BLaER1 treated with 17β-estradiol and CSF1 and Interleukin-3, amounts not matched to agents 10 nM and 100 nM (cell line): ENCODE measurements around the gene NUP133.
"Not testable (repeated sequence)": the region's sequence is repeated elsewhere in the genome, so short reads cannot be mapped to it uniquely, and the experiment has no call there.

ENCODE experiments used
- H3K27ac ChIP-seq, 11 experiments: shearing (Covaris generic); formaldehyde crosslinking; 2 replicates each; pipeline ENCODE4 v1.8.1; 2022
- H3K27me3 ChIP-seq, 11 experiments: shearing (Covaris generic); formaldehyde crosslinking; 2 replicates each; pipeline ENCODE4 v1.8.1; 2022
- H3K36me3 ChIP-seq, 11 experiments: shearing (Covaris generic); formaldehyde crosslinking; 2 replicates each; pipeline ENCODE4 v1.8.1; 2022
- H3K4me1 ChIP-seq, 10 experiments: shearing (Covaris generic); formaldehyde crosslinking; 2 replicates each; pipeline ENCODE4 v1.8.1; 2022
- H3K4me2 ChIP-seq, 11 experiments: shearing (Covaris generic); formaldehyde crosslinking; 2 replicates each; pipeline ENCODE4 v1.8.1; 2022
- H3K4me3 ChIP-seq, 10 experiments: shearing (Covaris generic); formaldehyde crosslinking; 2 replicates each; pipeline ENCODE4 v1.8.1; 2022
- H3K9ac ChIP-seq, 11 experiments: shearing (Covaris generic); formaldehyde crosslinking; 2 replicates each; pipeline ENCODE4 v1.8.1; 2022
- H3K9me3 ChIP-seq, 11 experiments: shearing (Covaris generic); formaldehyde crosslinking; replicated peaks in 1 of 11; 2 replicates each; pipeline ENCODE4 v1.8.1; 2022
- H4K20me1 ChIP-seq, 11 experiments: shearing (Covaris generic); formaldehyde crosslinking; 2 replicates each; pipeline ENCODE4 v1.8.1; 2022
- Cebpa-rat ChIP-seq, 11 experiments: shearing (Covaris generic); IDR thresholded peaks; 2 replicates each; pipeline ENCODE4 v1.8.1; 2022

NUP133 gene

DNA sequence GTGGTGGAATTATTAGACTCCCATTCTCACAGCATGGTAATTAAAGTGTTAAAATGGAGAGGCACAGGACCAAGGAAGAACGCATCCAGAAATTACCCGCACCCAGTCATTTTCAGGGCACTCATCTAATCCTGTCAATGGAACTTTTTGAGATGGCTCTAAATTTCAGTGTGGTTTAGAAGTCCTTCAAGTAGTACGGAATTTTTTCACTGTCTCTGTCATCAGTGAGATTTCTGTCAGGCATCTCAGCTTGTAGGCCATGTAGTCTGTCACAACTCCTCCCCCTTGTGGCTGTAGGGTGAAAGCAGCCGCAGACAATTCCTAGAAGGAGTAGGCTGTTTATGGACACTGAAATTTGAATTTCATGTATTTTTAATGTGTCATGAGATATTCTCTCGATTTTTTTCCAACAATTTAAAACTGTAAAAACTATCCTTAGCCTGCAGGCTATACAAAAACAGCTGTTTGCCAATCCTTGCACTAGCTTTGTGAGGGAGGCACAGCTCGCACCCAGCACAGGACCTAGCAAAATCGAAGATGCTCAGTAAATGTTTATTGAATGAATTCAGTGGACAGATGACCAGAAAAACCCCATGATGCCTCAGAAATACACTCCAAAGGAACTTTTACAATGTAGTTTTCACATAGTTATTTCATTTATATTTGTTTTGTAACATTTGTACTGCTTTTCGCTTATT is 6.6 kb upstream of the NUP133 start:
- H3K27me3 ChIP-seq: no peaks in the 10 kb centered on the region
- no peak overlapping the region for H3K4me3 ChIP-seq
- no peak overlapping the region for H3K4me2 ChIP-seq
- H4K20me1 ChIP-seq: no peaks in the 10 kb centered on the region
- H3K9me3 ChIP-seq: no peaks in the 10 kb centered on the region
- H3K9ac ChIP-seq: no peak overlapping the region
- peaks cover 3 to 29% (median 17%) of the 10 kb centered on the region in 11 experiments; a peak in 17 of 22 replicates for H3K36me3 ChIP-seq
- no peak overlapping the region for H3K27ac ChIP-seq
- H3K4me1 ChIP-seq: peaks cover under 1 to 7% (median 4%) of the 10 kb centered on the region in 10 experiments; a peak in 18 of 20 replicates
- no peak for TF ChIP-seq Cebpa-rat (IDR thresholded peaks at IDR 0.05)

DNA sequence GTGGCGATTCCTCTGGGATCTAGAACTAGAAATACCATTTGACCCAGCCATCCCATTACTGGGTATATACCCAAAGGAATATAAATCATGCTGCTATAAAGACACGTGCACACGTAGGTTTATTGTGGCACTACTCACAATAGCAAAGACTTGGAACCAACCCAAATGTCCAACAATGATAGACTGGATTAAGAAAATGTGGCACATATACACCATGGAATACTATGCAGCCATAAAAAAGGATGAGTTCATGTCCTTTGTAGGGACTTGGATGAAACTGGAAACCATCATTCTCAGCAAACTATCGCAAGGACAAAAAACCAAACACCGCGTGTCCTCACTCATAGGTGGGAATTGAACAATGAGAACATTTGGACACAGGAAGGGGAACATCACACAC is 3.5 kb upstream of the NUP133 start:
- not testable (repeated sequence) for H3K9me3 ChIP-seq, H4K20me1 ChIP-seq

GRCh38 chr1:229511201-229511600 is 3.1 kb upstream of the NUP133 start:
- not testable (repeated sequence) for H3K4me2 ChIP-seq, H3K27ac ChIP-seq, H3K27me3 ChIP-seq, H3K36me3 ChIP-seq, H3K4me3 ChIP-seq, H3K9ac ChIP-seq, H4K20me1 ChIP-seq, H3K9me3 ChIP-seq
- peaks cover 25 to 34% (median 30%) of the 10 kb centered on the region in 10 experiments for H3K4me1 ChIP-seq

More for the DNA sequence above, 3.5 kb upstream of the NUP133 start:
- H3K9ac ChIP-seq, H3K36me3 ChIP-seq, H3K4me2 ChIP-seq, H3K27ac ChIP-seq, H3K27me3 ChIP-seq, H3K4me3 ChIP-seq: not testable (repeated sequence)
- H3K4me1 ChIP-seq: peaks cover 21 to 29% (median 25%) of the 10 kb centered on the region in 10 experiments

- Histone ChIP-seq H3K4me1 (peaks cover 25 to 36% (median 30%) of the 10 kb centered on the region in 10 experiments), H4K20me1 (peaks cover 0 to 11% (median 0%) of the 10 kb centered on the region in 11 experiments; a peak in 4 of 22 replicates), H3K9ac (peak overlapping the region in 3 of 11 experiments; percentile 93 to 94 (median 93); a peak in 2 of 22 replicates), H3K27me3 (no peaks in the 10 kb centered on the region), H3K9me3 (no peaks in the 10 kb centered on the region), H3K4me3 (no peak overlapping the region), H3K4me2 (peak overlapping the region; percentile 69 to 91 (median 85); a peak in 20 of 22 replicates), H3K27ac (peak overlapping the region in 6 of 11 experiments; percentile 86 to 95 (median 90); a peak in 10 of 22 replicates), H3K36me3 (peaks cover 5 to 16% (median 10%) of the 10 kb centered on the region in 11 experiments; a peak in 18 of 22 replicates)
- TF ChIP-seq Cebpa-rat (IDR thresholded peaks at IDR 0.05): no peak
Measured at GRCh38 chr1:229509576-229509975, 1.4 kb upstream of the NUP133 start.

DNA sequence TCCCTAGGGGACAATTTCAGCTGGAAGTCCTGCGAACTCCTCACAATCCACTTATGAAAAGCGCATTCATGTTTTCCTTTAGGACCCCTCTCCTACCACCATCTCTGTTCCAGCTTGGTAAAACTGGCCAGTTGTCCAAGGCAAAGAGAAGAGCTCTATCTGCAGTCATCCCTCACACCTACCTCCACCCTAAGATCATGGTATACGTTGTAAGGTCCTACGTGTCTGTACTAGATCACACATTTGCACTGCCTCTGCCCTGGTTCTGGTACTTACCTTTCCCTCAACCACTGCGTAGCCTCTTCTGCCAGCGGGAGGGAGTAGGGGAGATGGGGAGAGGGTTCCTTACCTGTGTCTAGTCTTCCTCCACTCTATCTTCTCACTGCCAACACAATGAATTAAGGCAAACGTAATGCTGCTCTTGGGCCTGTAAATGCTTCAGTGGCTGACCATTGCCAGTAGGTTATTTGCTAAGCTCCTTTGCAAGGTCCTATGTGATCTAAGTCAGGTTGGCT is 739 bp upstream of the NUP133 start:
- peak overlapping the region; percentile 69 to 91 (median 85) for H3K4me2 ChIP-seq
- TF ChIP-seq Cebpa-rat (IDR thresholded peaks at IDR 0.05): no peak
- H3K27me3 ChIP-seq: no peaks in the 10 kb centered on the region
- peak overlapping the region; percentile 80 to 100 (median 91) for H3K4me3 ChIP-seq
- no peaks in the 10 kb centered on the region for H3K9me3 ChIP-seq
- H4K20me1 ChIP-seq: peaks cover 0 to 11% (median 0%) of the 10 kb centered on the region in 11 experiments; a peak in 4 of 22 replicates
- H3K4me1 ChIP-seq: peaks cover 25 to 36% (median 30%) of the 10 kb centered on the region in 10 experiments
- H3K36me3 ChIP-seq: peaks cover 9 to 23% (median 17%) of the 10 kb centered on the region in 11 experiments; a peak in 18 of 22 replicates
- H3K27ac ChIP-seq: peak overlapping the region; percentile 86 to 95 (median 91)
- H3K9ac ChIP-seq: peak overlapping the region; percentile 92 to 97 (median 93)

- Histone ChIP-seq H3K27me3 (no peaks in the 10 kb centered on the region), H3K4me3 (peak overlapping the region; percentile 80 to 100 (median 91)), H3K27ac (peak overlapping the region; percentile 86 to 95 (median 91)), H3K4me2 (peak overlapping the region; percentile 79 to 96 (median 90)), H3K9me3 (no peaks in the 10 kb centered on the region), H4K20me1 (peaks cover 0 to 12% (median 0%) of the 10 kb centered on the region in 11 experiments; a peak in 4 of 22 replicates), H3K9ac (peak overlapping the region; percentile 92 to 97 (median 93)), H3K4me1 (peaks cover 25 to 36% (median 30%) of the 10 kb centered on the region in 10 experiments), H3K36me3 (peaks cover 16 to 36% (median 25%) of the 10 kb centered on the region in 11 experiments; a peak in 20 of 22 replicates)
- TF ChIP-seq Cebpa-rat (IDR thresholded peaks at IDR 0.05): no peak
Measured at GRCh38 chr1:229507502-229507901, 639 bp downstream of the NUP133 start.

DNA sequence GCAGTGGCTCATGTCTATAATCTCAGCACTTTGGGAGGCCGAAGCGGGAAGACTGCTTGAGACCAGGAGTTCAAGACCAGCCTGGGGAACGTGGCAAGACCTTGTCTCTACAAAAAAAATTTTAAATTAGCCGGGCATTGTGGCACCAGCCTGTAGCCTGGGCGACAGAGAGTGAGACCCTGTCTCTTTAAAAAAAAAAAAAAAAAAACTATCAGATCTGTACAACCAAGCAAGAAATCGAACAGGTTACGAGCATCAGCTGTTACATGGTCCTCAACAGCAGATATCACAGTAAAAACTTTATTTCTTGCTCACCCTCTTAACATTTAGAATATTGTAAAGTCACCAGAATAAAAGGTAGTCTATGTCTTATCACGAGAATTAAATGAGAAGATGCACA is 1.5 kb downstream of the NUP133 start:
- Histone ChIP-seq H3K4me1 (peaks cover 25 to 36% (median 30%) of the 10 kb centered on the region in 10 experiments), H4K20me1 (peaks cover 0 to 16% (median 4%) of the 10 kb centered on the region in 11 experiments; a peak in 5 of 22 replicates), H3K9me3 (no peaks in the 10 kb centered on the region), H3K4me3 (peak overlapping the region; percentile 80 to 100 (median 91); a peak in 13 of 20 replicates), H3K36me3 (peaks cover 23 to 45% (median 34%) of the 10 kb centered on the region in 11 experiments; a peak in 20 of 22 replicates), H3K27me3 (no peaks in the 10 kb centered on the region), H3K9ac (peak overlapping the region; percentile 37 to 97 (median 93); a peak in 12 of 22 replicates), H3K27ac (no peak overlapping the region), H3K4me2 (peak overlapping the region; percentile 79 to 96 (median 90); a peak in 21 of 22 replicates)
- no peak for TF ChIP-seq Cebpa-rat (IDR thresholded peaks at IDR 0.05)

DNA sequence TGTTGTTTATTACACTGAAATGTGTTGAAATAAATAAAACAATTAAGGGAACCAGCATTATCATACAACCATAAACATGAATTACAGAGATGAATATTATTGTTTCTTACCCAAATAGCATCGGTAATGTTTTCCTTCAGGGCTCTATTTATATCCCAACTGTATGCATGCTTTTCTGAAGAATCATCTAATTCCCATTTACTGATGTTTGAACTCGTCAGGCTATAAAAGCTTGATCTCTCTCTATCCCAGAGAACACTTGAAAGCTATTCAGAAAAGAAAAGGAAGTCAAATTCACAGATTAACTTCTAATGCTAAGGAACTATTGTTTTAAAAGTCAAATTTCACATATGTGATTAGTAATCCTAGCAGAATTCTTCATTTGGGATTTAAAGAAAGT is 12.4 kb downstream of the NUP133 start:
- H3K36me3 ChIP-seq: peaks cover 96 to 100% (median 99%) of the 10 kb centered on the region in 11 experiments
- peaks cover 0 to 5% (median 0%) of the 10 kb centered on the region in 11 experiments; a peak in 1 of 22 replicates for H4K20me1 ChIP-seq
- H3K4me3 ChIP-seq: no peak overlapping the region
- no peak overlapping the region for H3K9ac ChIP-seq
- H3K27ac ChIP-seq: no peak overlapping the region
- TF ChIP-seq Cebpa-rat (IDR thresholded peaks at IDR 0.05): no peak
- H3K9me3 ChIP-seq: no peaks in the 10 kb centered on the region
- no peaks in the 10 kb centered on the region for H3K27me3 ChIP-seq
- no peak overlapping the region for H3K4me2 ChIP-seq
- no peaks in the 10 kb centered on the region for H3K4me1 ChIP-seq

DNA sequence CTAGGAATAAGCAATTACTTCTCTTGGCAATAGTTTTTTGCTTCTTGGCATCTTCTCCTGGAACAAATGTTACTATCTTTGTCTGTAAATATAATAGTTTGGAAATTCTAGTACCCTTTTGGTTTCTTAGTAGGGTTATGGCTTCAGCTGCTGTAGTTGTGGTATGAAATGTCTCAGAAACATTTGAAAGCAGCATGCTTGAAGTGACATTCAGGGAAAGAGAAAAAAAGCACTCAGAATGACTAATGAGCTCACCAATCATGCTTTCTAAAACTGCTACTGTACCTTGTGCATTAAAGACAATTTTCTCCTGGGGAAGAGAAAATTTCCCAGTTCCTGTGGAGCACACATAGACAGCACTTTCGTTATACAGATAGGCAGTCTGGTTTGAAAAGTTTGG is 21.0 kb downstream of the NUP133 start:
- Histone ChIP-seq H3K9me3 (no peaks in the 10 kb centered on the region), H3K4me1 (no peaks in the 10 kb centered on the region), H3K4me2 (no peak overlapping the region), H3K36me3 (peaks cover 85 to 98% (median 95%) of the 10 kb centered on the region in 11 experiments), H3K4me3 (no peak overlapping the region), H4K20me1 (peaks cover 0 to 10% (median 0%) of the 10 kb centered on the region in 11 experiments; a peak in 1 of 22 replicates), H3K27ac (no peak overlapping the region), H3K27me3 (no peaks in the 10 kb centered on the region), H3K9ac (peak overlapping the region in 1 of 11 experiments; percentile 45; a peak in 1 of 22 replicates)
- no peak for TF ChIP-seq Cebpa-rat (IDR thresholded peaks at IDR 0.05)
